SKM-1 treated with dmso at 0.1 percent for 144 hours (cell line): ENCODE results near the gene WRAP73.
A peak's percentile ranks its signal among the peaks of the same experiment; 100 is the strongest.

Experiments
- DNase-seq: peaks from one replicate; lab custom pipeline; 2025; ENCODE audit not compliant: unreplicated experiment; lab: John Stamatoyannopoulos, UW

WRAP73 gene

GRCh38 chr1:3681898-3682806 is 32.2 kb upstream of the WRAP73 start:
- no peak for DNase-seq

GRCh38 chr1:3681231-3681897 is 31.5 kb upstream of the WRAP73 start:
- DNase-seq = no peak

GRCh38 chr1:3680488-3681230 is 30.8 kb upstream of the WRAP73 start:
- no peak for DNase-seq

- no peak for DNase-seq
Observed at GRCh38 chr1:3679799-3680453, 30.0 kb upstream of the WRAP73 start.

- no peak for DNase-seq
Observed at GRCh38 chr1:3679098-3679555, 29.2 kb upstream of the WRAP73 start.

GRCh38 chr1:3678361-3679097 is 28.6 kb upstream of the WRAP73 start:
- peak; percentile 39 for DNase-seq

GRCh38 chr1:3677484-3677883 is 27.6 kb upstream of the WRAP73 start:
- DNase-seq = peak; percentile 87

GRCh38 chr1:3676581-3677470 is 26.9 kb upstream of the WRAP73 start:
- peak; percentile 60 for DNase-seq

- DNase-seq = no peak
Observed at GRCh38 chr1:3675436-3675835, 25.5 kb upstream of the WRAP73 start.

GRCh38 chr1:3674100-3675094 is 24.5 kb upstream of the WRAP73 start:
- DNase-seq = no peak

GRCh38 chr1:3673381-3674099 is 23.6 kb upstream of the WRAP73 start:
- no peak for DNase-seq

- no peak for DNase-seq
Observed at GRCh38 chr1:3672971-3673361, 23.1 kb upstream of the WRAP73 start.

- no peak for DNase-seq
Observed at GRCh38 chr1:3672231-3672970, 22.5 kb upstream of the WRAP73 start.

- no peak for DNase-seq
Observed at GRCh38 chr1:3671371-3672180, 21.7 kb upstream of the WRAP73 start.

- DNase-seq = no peak
Observed at GRCh38 chr1:3670823-3671265, 20.9 kb upstream of the WRAP73 start.

GRCh38 chr1:3669971-3670431 is 20.1 kb upstream of the WRAP73 start:
- no peak for DNase-seq
